CD14-positive monocyte (primary cell): ENCODE results near the gene TPK1. TPM values are rescaled to one million over a fixed set of nuclear protein-coding genes. Genes with fewer than 3 reads are reported as not detected.
A peak's percentile ranks its signal among the peaks of the same experiment; 100 is the strongest.

Experiments
- DNase-seq, 3 donors: peaks; one replicate each; pipeline ENCODE4 v3.0.0-alpha.2; 2011 to 2022
- H2AFZ ChIP-seq: 2 replicates; pipeline ENCODE4 v1.6.0; 2012; ENCODE audit warnings: mild to moderate bottlenecking, low read depth, low read length, inconsistent platforms; ENCODE audit not compliant: insufficient read depth, poor library complexity, severe bottlenecking
- H3K27ac ChIP-seq, 2 donors: 1 replicate in 1 of 2; 2 replicates in 1 of 2; pipeline ENCODE4 v1.5.1; 2012 to 2013; ENCODE audit warnings: low read length in 2 of 2, control low read depth in 1 of 2, inconsistent platforms in 1 of 2, low read depth in 1 of 2, mild to moderate bottlenecking in 1 of 2
- H3K27me3 ChIP-seq, 2 donors: one replicate each; pipeline versions ENCODE4 v1.6.0 to v1.6.1; 2011 to 2013; ENCODE audit warnings: low read length in 2 of 2; ENCODE audit not compliant: control insufficient read depth in 2 of 2, insufficient read depth in 2 of 2
- H3K36me3 ChIP-seq, 2 donors: replicated peaks in 1 of 2; 1 replicate in 1 of 2; 2 replicates in 1 of 2; pipeline versions ENCODE4 v1.5.1 to v1.6.1; 2012 to 2013; ENCODE audit warnings: low read length in 2 of 2, control low read depth in 1 of 2, inconsistent platforms in 1 of 2, mild to moderate bottlenecking in 1 of 2; ENCODE audit not compliant: insufficient read depth in 2 of 2, control insufficient read depth in 1 of 2
- H3K4me1 ChIP-seq, 2 donors: 1 replicate in 1 of 2; 2 replicates in 1 of 2; pipeline versions ENCODE4 v1.5.1 to v1.6.1; 2012 to 2013; ENCODE audit warnings: low read length in 2 of 2, control low read depth in 1 of 2, inconsistent platforms in 1 of 2, mild to moderate bottlenecking in 1 of 2, moderate library complexity in 1 of 2; ENCODE audit not compliant: insufficient read depth in 2 of 2, control insufficient read depth in 1 of 2
- H3K4me2 ChIP-seq: replicated peaks from 2 replicates; pipeline ENCODE3; 2012; ENCODE audit warnings: low read length, moderate library complexity, mild to moderate bottlenecking; ENCODE audit not compliant: poor library complexity, severe bottlenecking; ENCODE audit errors: extremely low read depth
- H3K4me3 ChIP-seq, 3 experiments: fragments of 200-600 bp in 1 of 3; sonication (generic) in 1 of 3; replicated peaks in 1 of 3; 1 replicate in 2 of 3; 2 replicates in 1 of 3; pipeline ENCODE4 v1.5.1; 2011 to 2013; ENCODE audit warnings: low read length in 3 of 3, mild to moderate bottlenecking in 3 of 3, control low read depth in 2 of 3, low read depth in 2 of 3, inconsistent platforms in 1 of 3, moderate library complexity in 1 of 3
- H3K79me2 ChIP-seq: 2 replicates; pipeline ENCODE4 v1.6.0; 2012; ENCODE audit warnings: mild to moderate bottlenecking, control low read depth, inconsistent platforms, low read length, moderate library complexity; ENCODE audit not compliant: insufficient read depth
- H3K9ac ChIP-seq: 2 replicates; pipeline ENCODE4 v1.6.0; 2017; ENCODE audit warnings: low read length, mild to moderate bottlenecking; ENCODE audit not compliant: insufficient read depth, poor library complexity, severe bottlenecking
- H3K9me3 ChIP-seq, 2 donors: replicated peaks in 1 of 2; 1 replicate in 1 of 2; 2 replicates in 1 of 2; pipeline versions ENCODE4 v1.5.1 to v1.6.1; 2012 to 2013; ENCODE audit warnings: low read length in 2 of 2, control low read depth in 1 of 2; ENCODE audit not compliant: control insufficient read depth in 1 of 2, insufficient read depth in 1 of 2
- H4K20me1 ChIP-seq: 2 replicates; pipeline ENCODE4 v1.6.0; 2012; ENCODE audit warnings: mild to moderate bottlenecking, low read length, control low read depth, moderate library complexity; ENCODE audit not compliant: insufficient read depth
- H3K27ac Mint-ChIP-seq, 7 donors: one replicate each; pipeline ENCODE4 v1.8.0; 2020; ENCODE audit warnings: mild to moderate bottlenecking in 7 of 7, mixed read lengths in 7 of 7, moderate library complexity in 6 of 7, inconsistent platforms in 2 of 7
- H3K27me3 Mint-ChIP-seq, 3 donors: one replicate each; pipeline ENCODE4 v1.8.0; 2021 to 2022; ENCODE audit warnings: low read depth in 3 of 3, mild to moderate bottlenecking in 3 of 3, mixed read lengths in 3 of 3, moderate library complexity in 3 of 3, inconsistent platforms in 1 of 3
- H3K36me3 Mint-ChIP-seq, 2 donors: one replicate each; pipeline ENCODE4 v1.8.0; 2020; ENCODE audit warnings: mixed read lengths in 2 of 2, inconsistent platforms in 1 of 2, mild to moderate bottlenecking in 1 of 2
- H3K4me1 Mint-ChIP-seq: one replicate; pipeline ENCODE4 v1.8.0; 2020; ENCODE audit warnings: mild to moderate bottlenecking, mixed read lengths
- H3K4me3 Mint-ChIP-seq, 2 donors: one replicate each; pipeline ENCODE4 v1.8.0; 2020; ENCODE audit warnings: mild to moderate bottlenecking in 2 of 2, mixed read lengths in 2 of 2, moderate library complexity in 1 of 2
- H3K9me3 Mint-ChIP-seq, 7 donors: one replicate each; pipeline ENCODE4 v1.8.0; 2020 to 2022; ENCODE audit warnings: mixed read lengths in 7 of 7, mild to moderate bottlenecking in 6 of 7, moderate library complexity in 6 of 7, inconsistent platforms in 2 of 7
- WGBS: methylation state at CpG from one replicate; pipeline ENCODE4 v1.1.5; 2013; ENCODE audit warnings: missing lambda C conversion rate; ENCODE audit not compliant: insufficient coverage; 5-methylcytosine and 5-hydroxymethylcytosine counted together
- intact Hi-C, 2 donors: fragments of 100-400 bp; cut with micrococcal nuclease; formaldehyde crosslinking; loops; one replicate each; pipeline versions ENCODE4 v1.15.0 to v1.15.1; 2023
- polyA plus RNA-seq, 3 donors: library from polyadenylated mRNA; depleted of rRNA in 1 of 3; unstranded in 2 of 3; stranded (reverse) in 1 of 3; fragments of 300-500 nt in 2 of 3; fragments of >200 nt in 1 of 3; fragmentation: Illumina TruSeq in 2 of 3; gene quantifications; 1 replicate in 2 of 3; 2 replicates in 1 of 3; pipeline ENCODE4 v1.2.3, GENCODE V29; 2012 to 2021
- TF ChIP-seq, protein P1 (sequence below): fragments of 200-600 bp; IDR thresholded peaks from one replicate; pipeline ENCODE4 v1.8.0; 2022; ENCODE audit warnings: antibody characterized with exemption, mild to moderate bottlenecking

TPK1 gene
- polyA plus RNA-seq, 3 donors: 18.9 to 33.8 (median 33.1) TPM

DNA sequence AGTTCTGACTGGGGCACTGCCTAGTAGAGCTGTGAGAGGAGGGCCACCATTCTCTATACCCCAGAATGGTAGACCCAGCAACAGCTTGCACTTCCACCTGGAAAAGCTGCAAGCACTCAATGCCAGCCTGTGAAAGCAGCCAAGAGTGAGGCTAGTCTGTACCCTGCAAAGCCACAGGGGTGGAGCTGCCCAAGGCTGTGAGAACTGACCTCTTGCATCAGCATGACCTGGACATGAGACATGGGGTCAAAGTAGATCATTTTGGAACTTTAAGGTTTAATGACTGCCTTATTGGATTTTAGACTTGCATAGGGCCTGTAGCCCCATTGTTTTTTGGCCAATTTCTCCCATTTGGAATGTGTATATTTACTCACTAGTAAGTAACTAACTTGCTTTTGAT lies 206.3 kb downstream of the TPK1 start:
- no peak overlapping the region for H3K9ac ChIP-seq
- H3K9me3 Mint-ChIP-seq: peaks cover 6 to 23% (median 11%) of the 10 kb centered on the region in 7 donors
- H3K4me3 Mint-ChIP-seq: no peak overlapping the region
- peaks cover 5% of the 10 kb centered on the region for H3K4me1 Mint-ChIP-seq
- no peak overlapping the region for H3K4me3 ChIP-seq
- H3K9me3 ChIP-seq: peaks cover 9 to 13% of the 10 kb centered on the region in 2 donors
- H3K27me3 ChIP-seq: no peaks in the 10 kb centered on the region
- H3K27me3 Mint-ChIP-seq: no peaks in the 10 kb centered on the region
- no peaks in the 10 kb centered on the region for H3K36me3 ChIP-seq
- no peak for DNase-seq
- no peaks in the 10 kb centered on the region for H4K20me1 ChIP-seq
- no peak overlapping the region for H3K27ac Mint-ChIP-seq
- no peak overlapping the region for H3K4me2 ChIP-seq
- intact Hi-C loops: no loop called here
- TF ChIP-seq, protein P1, sequence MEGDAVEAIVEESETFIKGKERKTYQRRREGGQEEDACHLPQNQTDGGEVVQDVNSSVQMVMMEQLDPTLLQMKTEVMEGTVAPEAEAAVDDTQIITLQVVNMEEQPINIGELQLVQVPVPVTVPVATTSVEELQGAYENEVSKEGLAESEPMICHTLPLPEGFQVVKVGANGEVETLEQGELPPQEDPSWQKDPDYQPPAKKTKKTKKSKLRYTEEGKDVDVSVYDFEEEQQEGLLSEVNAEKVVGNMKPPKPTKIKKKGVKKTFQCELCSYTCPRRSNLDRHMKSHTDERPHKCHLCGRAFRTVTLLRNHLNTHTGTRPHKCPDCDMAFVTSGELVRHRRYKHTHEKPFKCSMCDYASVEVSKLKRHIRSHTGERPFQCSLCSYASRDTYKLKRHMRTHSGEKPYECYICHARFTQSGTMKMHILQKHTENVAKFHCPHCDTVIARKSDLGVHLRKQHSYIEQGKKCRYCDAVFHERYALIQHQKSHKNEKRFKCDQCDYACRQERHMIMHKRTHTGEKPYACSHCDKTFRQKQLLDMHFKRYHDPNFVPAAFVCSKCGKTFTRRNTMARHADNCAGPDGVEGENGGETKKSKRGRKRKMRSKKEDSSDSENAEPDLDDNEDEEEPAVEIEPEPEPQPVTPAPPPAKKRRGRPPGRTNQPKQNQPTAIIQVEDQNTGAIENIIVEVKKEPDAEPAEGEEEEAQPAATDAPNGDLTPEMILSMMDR: no peak
- H2AFZ ChIP-seq: no peak overlapping the region
- no peaks in the 10 kb centered on the region for H3K36me3 Mint-ChIP-seq
- H3K27ac ChIP-seq: no peak overlapping the region
- no peaks in the 10 kb centered on the region for H3K4me1 ChIP-seq
- no peaks in the 10 kb centered on the region for H3K79me2 ChIP-seq

DNA sequence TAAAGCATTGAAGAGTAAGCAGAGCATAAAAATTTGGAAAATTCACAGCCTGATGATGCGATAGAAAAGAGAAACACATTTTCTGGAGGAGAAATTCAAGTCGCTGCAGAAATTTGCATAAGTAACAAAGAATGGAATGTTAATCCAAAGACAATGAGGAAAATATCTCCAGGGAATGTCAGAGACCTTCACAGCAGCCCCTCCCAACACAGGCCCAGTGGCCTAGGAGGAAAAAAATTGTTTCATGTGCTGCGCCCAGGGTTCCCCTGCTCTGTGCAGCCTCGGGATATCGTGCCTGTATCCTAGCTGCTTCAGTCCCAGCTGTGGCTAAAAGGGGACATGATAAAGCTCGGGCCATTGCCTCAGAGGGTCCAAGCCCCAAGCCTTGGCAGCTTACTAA lies 206.8 kb downstream of the TPK1 start:
- Mint-ChIP-seq H3K9me3 (peaks cover 6 to 23% (median 11%) of the 10 kb centered on the region in 7 donors), H3K36me3 (no peaks in the 10 kb centered on the region), H3K27me3 (no peaks in the 10 kb centered on the region), H3K27ac (peak overlapping the region in 1 of 7 donors; percentile 16), H3K4me1 (peaks cover 9% of the 10 kb centered on the region), H3K4me3 (no peak overlapping the region)
- no peak overlapping the region for H3K9ac ChIP-seq
- intact Hi-C loops: no loop called here
- no peaks in the 10 kb centered on the region for H3K79me2 ChIP-seq
- no peaks in the 10 kb centered on the region for H3K4me1 ChIP-seq
- TF ChIP-seq, protein P1: no peak
- no peak overlapping the region for H2AFZ ChIP-seq
- H3K4me3 ChIP-seq: no peak overlapping the region
- H3K4me2 ChIP-seq: no peak overlapping the region
- 100% methylated on average over 2 of the region's 6 CpGs for WGBS
- peaks cover 9 to 13% of the 10 kb centered on the region in 2 donors for H3K9me3 ChIP-seq
- H3K27ac ChIP-seq: no peak overlapping the region
- no peak for DNase-seq
- no peaks in the 10 kb centered on the region for H3K36me3 ChIP-seq
- H4K20me1 ChIP-seq: no peaks in the 10 kb centered on the region
- no peaks in the 10 kb centered on the region for H3K27me3 ChIP-seq
